Measurements from ENCODE around the gene GABRG2.

Gene GABRG2

DNA sequence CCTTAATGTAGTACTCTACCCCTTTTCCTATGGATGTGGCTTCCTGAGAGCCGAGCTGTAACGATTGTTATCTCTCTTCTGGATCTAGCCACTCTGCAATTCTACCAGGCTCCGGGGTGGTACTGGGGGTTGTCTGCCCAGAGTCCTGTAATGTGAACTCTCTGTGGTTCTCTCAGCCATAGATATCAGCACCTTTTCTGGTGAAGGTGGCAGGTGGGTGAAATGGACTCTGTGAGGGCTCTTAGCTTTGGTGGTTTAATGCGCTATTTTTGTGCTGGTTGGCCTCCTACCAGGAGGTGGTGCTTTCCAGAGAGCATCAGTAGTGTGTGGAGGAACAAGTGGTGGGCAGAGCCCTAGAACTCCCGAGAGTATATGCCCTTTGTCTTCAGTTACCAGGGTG lies 122.1 kb downstream of the GABRG2 start:
- no peak for DNase-seq (ENCODE audit: low read depth in 2 of 2, low spot score in 1 of 2)

DNA sequence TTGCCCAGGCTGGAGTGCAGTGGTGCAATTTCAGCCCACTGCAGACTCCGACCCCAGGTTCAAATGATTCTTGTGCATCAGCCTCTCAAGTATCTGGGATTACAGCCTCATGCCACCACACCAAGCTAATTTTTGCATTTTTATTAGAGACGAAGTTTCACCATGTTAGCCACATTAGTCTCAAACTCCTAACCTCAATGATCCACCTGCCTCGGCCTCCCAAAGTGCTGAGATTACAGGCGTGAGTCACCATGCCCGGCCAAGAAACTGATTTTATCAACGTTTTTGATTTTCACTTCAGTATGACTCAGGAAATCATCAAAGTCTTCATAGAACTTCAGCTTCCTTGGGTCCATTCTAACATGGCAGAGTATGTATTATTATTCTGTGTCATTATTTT lies 125.4 kb downstream of the GABRG2 start:
- no peak for DNase-seq (ENCODE audit: low read depth in 2 of 2, low spot score in 1 of 2)

DNA sequence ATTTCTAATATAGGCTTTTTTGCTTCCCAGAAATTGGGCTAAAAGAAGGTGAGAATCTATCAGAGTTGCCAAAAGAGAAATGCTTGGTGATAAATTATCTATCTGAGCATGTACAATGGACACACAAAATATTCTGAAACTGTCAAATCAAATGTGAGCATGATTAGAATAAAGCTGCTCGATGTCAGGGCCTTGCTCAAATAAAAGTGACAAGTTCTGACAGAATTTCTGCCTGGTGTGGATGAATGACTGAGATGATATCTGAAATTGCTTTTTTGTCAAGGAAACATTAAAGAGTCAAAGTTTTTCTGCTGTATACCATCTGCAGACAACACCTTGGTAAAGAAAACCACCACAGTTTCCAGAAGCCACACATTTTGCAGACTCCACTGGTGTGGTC lies 128.8 kb downstream of the GABRG2 start:
- DNase-seq (ENCODE audit: low read depth in 2 of 2, low spot score in 1 of 2) = no peak

- DNase-seq (ENCODE audit: low read depth in 2 of 2, low spot score in 1 of 2) = no peak
Measured at GRCh38 chr5:162202285-162202880, 134.8 kb downstream of the GABRG2 start.

Data from stimulated activated CD8-positive, alpha-beta memory T cell treated with anti-CD3 and anti-CD28 coated beads, Interleukin-4, amount 100 ng/mL, for 4 hours (primary cell).